H9 (cell line): ENCODE measurements around the gene CD180. TPM values are rescaled to one million over a fixed set of nuclear protein-coding genes. Genes with fewer than 3 reads are reported as not detected.

Source experiments
- DNase-seq: peaks from one replicate; pipeline ENCODE4 v3.0.0-alpha.2; 2017
- H2AFZ ChIP-seq: one replicate; pipeline ENCODE4 v1.6.1; 2013; ENCODE audit warnings: mild to moderate bottlenecking, low read length, control low read depth, moderate library complexity
- H2AK5ac ChIP-seq: 2 replicates; pipeline ENCODE4 v1.6.1; 2013; ENCODE audit warnings: low read length, control low read depth, mixed read lengths; ENCODE audit not compliant: insufficient read length
- H2BK120ac ChIP-seq: one replicate; pipeline ENCODE4 v1.6.1; 2013; ENCODE audit warnings: low read depth, mild to moderate bottlenecking, low read length, control low read depth, inconsistent platforms; ENCODE audit not compliant: poor library complexity, severe bottlenecking
- H2BK12ac ChIP-seq: 2 replicates; pipeline ENCODE4 v1.6.1; 2013; ENCODE audit warnings: low read length, control low read depth, mixed read lengths, low read depth; ENCODE audit not compliant: insufficient read length
- H2BK15ac ChIP-seq: 2 replicates; pipeline ENCODE4 v1.6.1; 2013; ENCODE audit warnings: low read depth, low read length, control low read depth
- H2BK20ac ChIP-seq: one replicate; pipeline ENCODE4 v1.6.1; 2013; ENCODE audit warnings: low read depth, mild to moderate bottlenecking, low read length, control low read depth, inconsistent platforms; ENCODE audit not compliant: poor library complexity, severe bottlenecking
- H2BK5ac ChIP-seq: 2 replicates; pipeline ENCODE4 v1.6.1; 2013; ENCODE audit warnings: low read length, control low read depth, mixed read lengths; ENCODE audit not compliant: insufficient read length
- H3K14ac ChIP-seq: 2 replicates; pipeline ENCODE4 v1.6.1; 2013; ENCODE audit warnings: low read length, control low read depth; ENCODE audit not compliant: insufficient read depth
- H3K18ac ChIP-seq: 2 replicates; pipeline ENCODE4 v1.6.1; 2013; ENCODE audit warnings: low read depth, mild to moderate bottlenecking, mixed read lengths, low read length, control low read depth; ENCODE audit not compliant: insufficient read length
- H3K23ac ChIP-seq: 2 replicates; pipeline ENCODE4 v1.6.1; 2013; ENCODE audit warnings: low read length, control low read depth, mixed read lengths, low read depth; ENCODE audit not compliant: insufficient read length
- H3K23me2 ChIP-seq: 2 replicates; pipeline ENCODE4 v1.6.1; 2013; ENCODE audit warnings: low read depth, mild to moderate bottlenecking, mixed read lengths, low read length, control low read depth; ENCODE audit not compliant: insufficient read length, poor library complexity, severe bottlenecking
- H3K27ac ChIP-seq: 2 replicates; pipeline ENCODE4 v1.5.1; 2013; ENCODE audit warnings: low read length, control low read depth, mixed read lengths, low read depth; ENCODE audit not compliant: insufficient read length
- H3K27me3 ChIP-seq: 2 replicates; pipeline ENCODE4 v1.6.1; 2013; ENCODE audit warnings: low read length, control low read depth, inconsistent platforms; ENCODE audit not compliant: insufficient read depth
- H3K4ac ChIP-seq: 2 replicates; pipeline ENCODE4 v1.6.1; 2013; ENCODE audit warnings: low read depth, mild to moderate bottlenecking, control low read depth, inconsistent platforms, low read length, moderate library complexity
- H3K4me1 ChIP-seq: 2 replicates; pipeline ENCODE4 v1.6.1; 2013; ENCODE audit warnings: low read length, control low read depth, inconsistent platforms; ENCODE audit not compliant: insufficient read depth
- H3K4me2 ChIP-seq: 2 replicates; pipeline ENCODE4 v1.6.1; 2013; ENCODE audit warnings: low read length, control low read depth, mixed read lengths; ENCODE audit not compliant: insufficient read length, insufficient read depth
- H3K56ac ChIP-seq: 2 replicates; pipeline ENCODE4 v1.6.1; 2013; ENCODE audit warnings: low read depth, mild to moderate bottlenecking, mixed read lengths, low read length, control low read depth; ENCODE audit not compliant: insufficient read length
- H3K79me1 ChIP-seq: 2 replicates; pipeline ENCODE4 v1.6.1; 2013; ENCODE audit warnings: low read depth, mild to moderate bottlenecking, moderate library complexity, low read length, control low read depth, inconsistent platforms; ENCODE audit not compliant: insufficient read depth, poor library complexity, severe bottlenecking
- H3K79me2 ChIP-seq: 2 replicates; pipeline ENCODE4 v1.6.1; 2013; ENCODE audit warnings: low read length, control low read depth, inconsistent platforms; ENCODE audit not compliant: insufficient read depth
- H3K9ac ChIP-seq: 2 replicates; pipeline ENCODE4 v1.6.1; 2013; ENCODE audit warnings: low read length, control low read depth, mixed read lengths; ENCODE audit not compliant: insufficient read length; ENCODE audit errors: extremely low read depth
- H3K9me3 ChIP-seq: one replicate; pipeline ENCODE4 v1.6.1; 2013; ENCODE audit warnings: low read depth, low read length, inconsistent platforms; ENCODE audit not compliant: control insufficient read depth
- H3T11ph ChIP-seq: one replicate; pipeline ENCODE4 v1.6.1; 2013; ENCODE audit warnings: mild to moderate bottlenecking, low read length, control low read depth, inconsistent platforms
- H4K20me1 ChIP-seq: one replicate; pipeline ENCODE4 v1.6.1; 2013; ENCODE audit not compliant: control insufficient read depth, insufficient read length, insufficient read depth
- H4K5ac ChIP-seq: 2 replicates; pipeline ENCODE4 v1.6.1; 2013; ENCODE audit warnings: low read depth, mild to moderate bottlenecking, mixed read lengths, low read length, control low read depth; ENCODE audit not compliant: insufficient read length
- H4K8ac ChIP-seq: replicated peaks from 2 replicates; pipeline ENCODE4 v1.6.1; 2013; ENCODE audit warnings: low read length, control low read depth, mixed read lengths, low read depth; ENCODE audit not compliant: insufficient read length
- H4K91ac ChIP-seq: 2 replicates; pipeline ENCODE4 v1.6.1; 2013; ENCODE audit warnings: low read depth, mild to moderate bottlenecking, moderate library complexity, mixed read lengths, low read length, control low read depth; ENCODE audit not compliant: insufficient read length
- H3K27ac Mint-ChIP-seq, 3 experiments: 2 replicates in 2 of 3; 3 replicates in 1 of 3; pipeline ENCODE4 v1.8.0; 2020 to 2021; ENCODE audit warnings: mixed read lengths in 3 of 3, mild to moderate bottlenecking in 1 of 3, moderate library complexity in 1 of 3
- H3K27me3 Mint-ChIP-seq: 2 replicates; pipeline ENCODE4 v1.8.0; 2021; ENCODE audit warnings: low read depth, mild to moderate bottlenecking, moderate library complexity, mixed read lengths
- H3K36me3 Mint-ChIP-seq, 3 experiments: 2 replicates in 2 of 3; 3 replicates in 1 of 3; pipeline ENCODE4 v1.8.0; 2020 to 2021; ENCODE audit warnings: low read depth in 3 of 3, mixed read lengths in 3 of 3; ENCODE audit not compliant: insufficient read depth in 1 of 3
- H3K4me1 Mint-ChIP-seq, 2 experiments: 2 replicates each; pipeline ENCODE4 v1.8.0; 2020; ENCODE audit warnings: mixed read lengths in 2 of 2
- H3K4me3 Mint-ChIP-seq, 2 experiments: 2 replicates in 1 of 2; 3 replicates in 1 of 2; pipeline ENCODE4 v1.8.0; 2020 to 2021; ENCODE audit warnings: mild to moderate bottlenecking in 2 of 2, mixed read lengths in 2 of 2, moderate library complexity in 1 of 2
- H3K9me3 Mint-ChIP-seq, 2 experiments: 2 replicates in 1 of 2; 3 replicates in 1 of 2; pipeline ENCODE4 v1.8.0; 2020; ENCODE audit warnings: mild to moderate bottlenecking in 2 of 2, mixed read lengths in 2 of 2, moderate library complexity in 1 of 2
- total RNA-seq: library from RNA; stranded (reverse); gene quantifications from 2 replicates; pipeline ENCODE4 v1.2.1, GENCODE V29; 2021
- TF ChIP-seq, protein P1 (sequence below): fragments of 200-600 bp; sonication (generic); conservative IDR thresholded peaks from 3 replicates; pipeline ENCODE4 v1.8.0; 2021; ENCODE audit warnings: antibody characterized with exemption, mild to moderate bottlenecking

Gene CD180
- total RNA-seq, 1 experiment from 2014 or later: not detected

DNA sequence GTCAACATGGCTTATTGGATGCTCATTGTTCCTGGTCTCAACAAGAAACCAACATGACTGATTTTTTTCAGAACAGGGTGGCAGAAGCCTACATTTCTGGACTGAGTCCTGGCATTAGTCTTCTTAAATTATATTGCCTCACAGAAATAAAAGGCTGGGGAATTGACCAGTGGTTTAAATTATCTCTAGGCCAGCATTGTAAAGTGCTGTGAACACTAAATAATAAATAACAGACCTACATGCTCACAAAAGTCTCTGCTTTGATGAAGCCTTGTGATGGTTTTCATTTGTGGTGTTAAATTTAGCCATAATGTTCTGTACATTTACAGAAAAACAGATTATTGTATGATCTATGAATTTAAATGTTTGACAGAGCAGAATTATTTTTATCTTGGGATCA, 44.7 kb upstream of the CD180 start:
- no peak for DNase-seq

More for the DNA sequence above, 44.7 kb upstream of the CD180 start:
- H3K9me3 Mint-ChIP-seq: no peaks in the 10 kb centered on the region; a peak in 1 of 5 replicates
- no peak overlapping the region for H2BK20ac ChIP-seq
- no peaks in the 10 kb centered on the region for H4K20me1 ChIP-seq
- no peak overlapping the region for H3K4me2 ChIP-seq
- no peak overlapping the region for H2BK120ac ChIP-seq
- H3K36me3 Mint-ChIP-seq: no peaks in the 10 kb centered on the region; a peak in 1 of 7 replicates
- no peaks in the 10 kb centered on the region for H3K79me2 ChIP-seq
- H3K27ac Mint-ChIP-seq: no peak overlapping the region
- H3K4me1 Mint-ChIP-seq: peaks cover 0 to 5% of the 10 kb centered on the region in 2 experiments; a peak in 3 of 4 replicates
- H3K14ac ChIP-seq: no peak overlapping the region
- H3T11ph ChIP-seq: no peak overlapping the region
- H3K18ac ChIP-seq: no peak overlapping the region
- no peaks in the 10 kb centered on the region for H3K79me1 ChIP-seq
- H2AFZ ChIP-seq: no peak overlapping the region
- TF ChIP-seq, protein P1, sequence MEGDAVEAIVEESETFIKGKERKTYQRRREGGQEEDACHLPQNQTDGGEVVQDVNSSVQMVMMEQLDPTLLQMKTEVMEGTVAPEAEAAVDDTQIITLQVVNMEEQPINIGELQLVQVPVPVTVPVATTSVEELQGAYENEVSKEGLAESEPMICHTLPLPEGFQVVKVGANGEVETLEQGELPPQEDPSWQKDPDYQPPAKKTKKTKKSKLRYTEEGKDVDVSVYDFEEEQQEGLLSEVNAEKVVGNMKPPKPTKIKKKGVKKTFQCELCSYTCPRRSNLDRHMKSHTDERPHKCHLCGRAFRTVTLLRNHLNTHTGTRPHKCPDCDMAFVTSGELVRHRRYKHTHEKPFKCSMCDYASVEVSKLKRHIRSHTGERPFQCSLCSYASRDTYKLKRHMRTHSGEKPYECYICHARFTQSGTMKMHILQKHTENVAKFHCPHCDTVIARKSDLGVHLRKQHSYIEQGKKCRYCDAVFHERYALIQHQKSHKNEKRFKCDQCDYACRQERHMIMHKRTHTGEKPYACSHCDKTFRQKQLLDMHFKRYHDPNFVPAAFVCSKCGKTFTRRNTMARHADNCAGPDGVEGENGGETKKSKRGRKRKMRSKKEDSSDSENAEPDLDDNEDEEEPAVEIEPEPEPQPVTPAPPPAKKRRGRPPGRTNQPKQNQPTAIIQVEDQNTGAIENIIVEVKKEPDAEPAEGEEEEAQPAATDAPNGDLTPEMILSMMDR: no peak
- no peak overlapping the region for H4K5ac ChIP-seq
- H2AK5ac ChIP-seq: no peak overlapping the region
- no peak overlapping the region for H3K56ac ChIP-seq
- no peak overlapping the region for H3K27ac ChIP-seq
- H3K4me1 ChIP-seq: no peaks in the 10 kb centered on the region
- no peak overlapping the region for H4K8ac ChIP-seq
- no peak overlapping the region for H3K9ac ChIP-seq
- no peak overlapping the region for H3K23ac ChIP-seq
- no peak overlapping the region for H2BK5ac ChIP-seq
- H3K23me2 ChIP-seq: no peaks in the 10 kb centered on the region
- no peak overlapping the region for H3K4ac ChIP-seq
- H3K27me3 Mint-ChIP-seq: peaks cover 1% of the 10 kb centered on the region
- H2BK15ac ChIP-seq: no peak overlapping the region
- no peak overlapping the region for H4K91ac ChIP-seq
- no peaks in the 10 kb centered on the region for H3K27me3 ChIP-seq
- no peaks in the 10 kb centered on the region for H3K9me3 ChIP-seq
- H3K4me3 Mint-ChIP-seq: no peak overlapping the region; a peak in 1 of 5 replicates
- H2BK12ac ChIP-seq: no peak overlapping the region
